Endothelial cell of umbilical vein (primary cell): ENCODE measurements around the gene ENC1. TPM values are rescaled to one million over a fixed set of nuclear protein-coding genes. Genes with fewer than 3 reads are reported as not detected.
A peak's percentile ranks its signal among the peaks of the same experiment; 100 is the strongest.

Experiments used
- BruUV-seq: library from RNA; stranded (reverse); fragments of 400-500 nt; replicated peaks from 2 replicates; lab custom pipeline; 2021; lab: Mats Ljungman, UMichigan
- CTCF ChIA-PET: fragments of 300-600, 350-600 bp; sonication (Branson Sonifier 250); formaldehyde crosslinking; loops from one replicate; lab custom pipeline; 2021; ENCODE audit warnings: antibody characterized with exemption, inconsistent platforms; lab: Charles Lee
- POLR2A ChIA-PET: fragments of 300-600, 350-600 bp; sonication (Branson Sonifier 250); formaldehyde crosslinking; loops from one replicate; lab custom pipeline; 2021; ENCODE audit warnings: antibody characterized with exemption, inconsistent platforms; lab: Charles Lee
- DNase-seq: peaks from one replicate; pipeline ENCODE4 v3.0.0-alpha.2; 2011; ENCODE audit warnings: low read depth, low spot score
- FAIRE-seq: peaks from 2 replicates; lab custom pipeline; 2011; peaks lifted over from hg19 to GRCh38; lab: Jason Lieb, UNC
- H2AFZ ChIP-seq: 2 replicates; pipeline ENCODE4 v1.6.0; 2012; ENCODE audit warnings: low read depth, low read length, control low read depth, inconsistent platforms
- H3K27ac ChIP-seq: 2 replicates; pipeline ENCODE4 v1.5.1; 2011; ENCODE audit warnings: low read depth, mild to moderate bottlenecking, control low read depth, low read length, moderate library complexity; ENCODE audit not compliant: insufficient read depth
- H3K27me3 ChIP-seq, 2 experiments: 2 replicates each; pipeline versions ENCODE4 v1.6.0 to v1.6.1; 2011; ENCODE audit warnings: low read length in 2 of 2, mixed read lengths in 1 of 2; ENCODE audit not compliant: control insufficient read depth in 2 of 2, insufficient read depth in 2 of 2
- H3K36me3 ChIP-seq, 2 experiments: 2 replicates in 1 of 2; 3 replicates in 1 of 2; pipeline ENCODE4 v1.5.1; 2011; ENCODE audit warnings: low read length in 2 of 2, mild to moderate bottlenecking in 1 of 2, moderate library complexity in 1 of 2; ENCODE audit not compliant: control insufficient read depth in 2 of 2, insufficient read depth in 2 of 2; ENCODE audit errors: extremely low read depth in 1 of 2
- H3K4me1 ChIP-seq: 3 replicates; pipeline ENCODE4 v1.5.1; 2011; ENCODE audit warnings: mild to moderate bottlenecking, low read length; ENCODE audit not compliant: control insufficient read depth, insufficient read depth; ENCODE audit errors: extremely low read depth
- H3K4me2 ChIP-seq: 2 replicates; pipeline ENCODE4 v1.6.1; 2011; ENCODE audit warnings: low read length, control low read depth, mixed read lengths; ENCODE audit not compliant: insufficient read depth
- H3K4me3 ChIP-seq, 3 experiments: fragments of 200-600 bp in 1 of 3; sonication (generic), shearing (Covaris generic) in 1 of 3; replicated peaks in 1 of 3; 2 replicates each; pipeline ENCODE4 v1.5.1; 2011 to 2016; ENCODE audit warnings: control low read depth in 3 of 3, low read length in 3 of 3, mild to moderate bottlenecking in 2 of 3, inconsistent platforms in 1 of 3, low read depth in 1 of 3, moderate library complexity in 1 of 3; ENCODE audit not compliant: insufficient read depth in 1 of 3
- H3K79me2 ChIP-seq: 2 replicates; pipeline ENCODE4 v1.6.0; 2012; ENCODE audit warnings: low read length, inconsistent platforms; ENCODE audit not compliant: control insufficient read depth, insufficient read depth
- H3K9ac ChIP-seq: replicated peaks from 2 replicates; pipeline ENCODE3; 2011; ENCODE audit warnings: low read length, control low read depth; ENCODE audit not compliant: insufficient read depth; ENCODE audit errors: extremely low read depth
- H3K9me1 ChIP-seq: replicated peaks from 3 replicates; pipeline ENCODE4 v1.6.0; 2011; ENCODE audit warnings: mild to moderate bottlenecking, low read length; ENCODE audit not compliant: control insufficient read depth, insufficient read depth; ENCODE audit errors: extremely low read depth
- H3K9me3 ChIP-seq: replicated peaks from 2 replicates; pipeline ENCODE4 v1.5.1; 2012; ENCODE audit warnings: low read length, inconsistent platforms; ENCODE audit not compliant: control insufficient read depth, insufficient read depth
- H4K20me1 ChIP-seq: replicated peaks from 2 replicates; pipeline ENCODE3; 2011; ENCODE audit warnings: mild to moderate bottlenecking, low read length; ENCODE audit not compliant: control insufficient read depth, insufficient read depth; ENCODE audit errors: extremely low read depth
- CTCF ChIP-seq, 2 donors: IDR thresholded peaks; 1 replicate in 1 of 2; 2 replicates in 1 of 2; pipeline ENCODE4 v1.5.1; 2011; ENCODE audit warnings: low read length in 2 of 2, mild to moderate bottlenecking in 2 of 2, moderate library complexity in 2 of 2, control low read depth in 1 of 2, inconsistent platforms in 1 of 2, low read depth in 1 of 2; ENCODE audit not compliant: insufficient read depth in 1 of 2; ENCODE audit errors: extremely low read depth in 1 of 2
- EZH2 ChIP-seq: IDR thresholded peaks from 2 replicates; pipeline ENCODE4 v1.6.1; 2012; ENCODE audit warnings: borderline replicate concordance, low read depth, mild to moderate bottlenecking, moderate library complexity, low read length, inconsistent platforms; ENCODE audit not compliant: severe bottlenecking
- FOS ChIP-seq: IDR thresholded peaks from 2 replicates; pipeline ENCODE4 v1.6.1; 2011; ENCODE audit warnings: mild to moderate bottlenecking, low read length, moderate library complexity, borderline replicate concordance; ENCODE audit not compliant: insufficient read depth
- GATA2 ChIP-seq: IDR thresholded peaks from 2 replicates; pipeline ENCODE4 v1.7.0; 2011; ENCODE audit warnings: low read depth, mild to moderate bottlenecking, moderate library complexity, mixed read lengths, low read length; ENCODE audit not compliant: insufficient read length, insufficient read depth
- JUN ChIP-seq: IDR thresholded peaks from 2 replicates; pipeline ENCODE4 v1.6.1; 2011; ENCODE audit warnings: borderline replicate concordance, low read depth; ENCODE audit not compliant: insufficient read length, insufficient read depth
- MAX ChIP-seq: IDR thresholded peaks from 2 replicates; pipeline ENCODE4 v1.6.1; 2011; ENCODE audit not compliant: insufficient read depth, insufficient read length
- MYC ChIP-seq: IDR thresholded peaks from one replicate; pipeline ENCODE4 v1.6.1; 2011; ENCODE audit warnings: mild to moderate bottlenecking, low read depth, low read length
- POLR2A ChIP-seq: IDR thresholded peaks from 2 replicates; pipeline ENCODE4 v1.6.1; 2012; ENCODE audit warnings: low read depth, mild to moderate bottlenecking, control low read depth, low read length
- POLR2AphosphoS5 ChIP-seq: IDR thresholded peaks from 2 replicates; pipeline ENCODE4 v1.6.1; 2012; ENCODE audit warnings: low read depth, mild to moderate bottlenecking, control low read depth, low read length, moderate library complexity; ENCODE audit not compliant: insufficient read depth
- dilution Hi-C: fragments of 300-500 bp; cut with MboI; formaldehyde crosslinking; loops from one replicate; pipeline ENCODE4 v1.15.0; 2019; ENCODE audit warnings: low sequenced_read_pairs; ENCODE audit not compliant: extremely low pct_ligation_motif_present
- intact Hi-C: fragments of 100-400 bp; cut with micrococcal nuclease; formaldehyde crosslinking; loops from one replicate; pipeline ENCODE4 v1.10.0; 2022
- polyA plus RNA-seq, 4 experiments: library from polyadenylated mRNA; depleted of rRNA in 3 of 4; stranded (reverse) in 3 of 4; unstranded in 1 of 4; fragments of >200 nt; gene quantifications; 2 replicates each; pipeline versions ENCODE4 v1.2.1 to v1.2.3, GENCODE V29; 2011 to 2012; ENCODE audit warnings: missing spikeins in 1 of 4
- total RNA-seq: library from RNA; stranded (reverse); gene quantifications from 2 replicates; pipeline ENCODE4 v1.2.3, GENCODE V29; 2021

The ENC1 gene
- total and polyA plus RNA-seq, 2 donors (not counting 3 experiments of a cell fraction or from before 2014, with no cell fraction given): 42.2 to 53.3 TPM

- no peak for DNase-seq
- FAIRE-seq: no peak
- no TSS peak for BruUV-seq
- Histone ChIP-seq H3K9me1 (no peaks in the 10 kb centered on the region), H3K4me2 (peak overlapping the region; percentile 43), H3K9ac (peak overlapping the region; percentile 28), H2AFZ (peak overlapping the region; percentile 49), H3K27me3 (no peaks in the 10 kb centered on the region), H3K79me2 (no peaks in the 10 kb centered on the region), H3K9me3 (no peaks in the 10 kb centered on the region), H4K20me1 (no peaks in the 10 kb centered on the region), H3K36me3 (no peaks in the 10 kb centered on the region), H3K4me3 (no peak overlapping the region), H3K4me1 (peaks cover 33% of the 10 kb centered on the region), H3K27ac (peak overlapping the region; percentile 79)
- ChIA-PET CTCF (interaction anchor here (0.9 to 1.6 kb wide), 2 partner anchors 12 to 54 kb away, joined by 4 to 6 read pairs; partner anchors contain the start of gene ENC1), POLR2A (interaction anchor here (0.8 to 1.5 kb wide), 3 partner anchors 8 to 53 kb away, joined by 3 to 5 read pairs (median 4); partner anchors contain the start of gene ENC1)
- TF ChIP-seq CTCF (IDR thresholded peaks at IDR 0.05; ENCODE audit: extremely low read depth in 1 of 2, insufficient read depth in 1 of 2, low read depth in 1 of 2, low read length in 2 of 2) (no peak), POLR2A (no peak), GATA2 (no peak), JUN (no peak), EZH2 (no peak), MYC (no peak), POLR2AphosphoS5 (no peak), FOS (no peak), MAX (no peak)
- intact Hi-C loops: loop anchor here (5.0 kb wide), 1 partner anchor 155 kb away; no protein-coding TSS in a partner anchor
- dilution Hi-C loops: no loop called here
Measured at GRCh38 chr5:74587300-74587699, 53.2 kb downstream of the ENC1 start.
